ENCODE measurements around the gene PRSS1.
"Not testable (repeated sequence)": the region's sequence is repeated elsewhere in the genome, so short reads cannot be mapped to it uniquely, and the experiment has no call there.

The PRSS1 gene
- long read RNA-seq, donor 1 = 0 reads
- long read RNA-seq, donor 2 = 0 reads
- long read RNA-seq, donor 3 = 0 reads
- long read RNA-seq, donor 4 = 0 reads
- long read RNA-seq, donor 5 = 0 reads
- long read RNA-seq, donor 6 = 0 reads
- long read RNA-seq, donor 7 = 0 reads
- long read RNA-seq, donor 8 = 0 reads

DNA sequence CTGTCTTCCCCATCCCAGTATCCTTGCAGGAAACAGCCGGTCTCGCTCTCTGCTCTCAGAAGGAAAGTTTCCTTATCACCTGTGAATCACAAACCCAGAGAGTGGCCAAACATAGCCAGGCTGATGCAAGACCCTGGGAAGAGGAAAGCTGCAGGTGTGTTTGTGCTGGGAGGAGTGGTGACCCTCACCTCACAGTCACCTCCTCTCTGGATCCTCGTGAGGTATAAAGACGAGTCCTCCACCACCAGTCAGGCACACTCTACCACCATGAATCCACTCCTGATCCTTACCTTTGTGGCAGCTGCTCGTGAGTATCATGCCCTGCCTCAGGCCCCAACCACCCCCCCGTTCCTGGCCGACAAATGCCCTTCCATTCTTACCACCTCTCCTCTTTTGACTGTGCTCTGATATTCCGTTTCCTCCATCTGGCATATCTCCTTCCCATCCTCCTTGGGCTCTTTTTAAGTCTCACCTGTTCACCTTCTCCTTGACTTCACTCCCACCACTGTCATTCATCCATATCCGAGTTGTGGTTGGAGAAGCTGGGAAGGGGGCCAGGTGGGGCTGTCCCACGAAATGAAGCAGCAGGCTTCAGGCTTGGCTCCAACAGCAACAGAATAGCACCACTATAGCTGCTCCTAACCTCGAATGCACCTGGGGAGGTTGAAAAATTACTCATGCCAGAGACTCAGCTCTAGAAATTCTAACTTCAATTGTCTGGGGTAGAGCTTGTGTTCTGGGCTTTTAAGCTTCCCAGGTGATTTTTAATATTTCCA, at the start of gene PRSS1:
Gene PRSS1 (plus strand): TSS at position 255 of the 776 bp plus-strand sequence. CDS start 13 bp downstream, at position 268.
- DNase-seq = no peak

- not testable (repeated sequence) for DNase-seq
Measured at GRCh38 chr7:142700935-142701334, 48.3 kb upstream of the PRSS1 start.

DNA sequence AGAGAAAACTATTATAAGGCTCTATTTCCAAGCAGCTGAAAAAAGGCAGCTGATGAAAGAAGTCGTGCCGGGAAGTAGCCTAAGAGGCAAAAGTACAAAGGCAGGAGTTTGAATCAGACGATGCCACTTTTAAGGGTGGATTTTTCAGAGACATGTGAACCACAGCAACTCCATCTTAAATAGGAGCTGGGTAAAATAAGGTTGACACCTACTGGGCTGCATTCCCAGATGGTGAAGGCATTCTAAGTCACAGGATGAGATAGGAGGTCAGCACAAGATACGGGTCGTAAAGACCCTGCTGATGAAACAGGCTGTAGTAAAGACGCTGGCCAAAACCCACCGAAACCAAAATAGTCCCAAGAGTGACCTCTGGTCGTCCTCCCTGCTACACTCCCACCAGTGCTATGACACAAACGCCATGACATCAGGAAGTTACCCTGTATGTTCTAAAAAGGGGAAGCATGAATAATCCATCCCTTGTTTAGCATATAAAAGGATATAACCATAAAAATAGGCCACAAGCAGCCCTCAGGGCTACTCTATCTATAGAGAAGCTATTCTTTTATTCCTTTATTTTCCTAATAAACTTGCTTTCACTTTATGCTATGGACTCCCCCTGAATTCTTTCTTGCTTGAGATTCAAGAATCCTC, 45.5 kb upstream of the PRSS1 start:
- no peak for DNase-seq

DNA sequence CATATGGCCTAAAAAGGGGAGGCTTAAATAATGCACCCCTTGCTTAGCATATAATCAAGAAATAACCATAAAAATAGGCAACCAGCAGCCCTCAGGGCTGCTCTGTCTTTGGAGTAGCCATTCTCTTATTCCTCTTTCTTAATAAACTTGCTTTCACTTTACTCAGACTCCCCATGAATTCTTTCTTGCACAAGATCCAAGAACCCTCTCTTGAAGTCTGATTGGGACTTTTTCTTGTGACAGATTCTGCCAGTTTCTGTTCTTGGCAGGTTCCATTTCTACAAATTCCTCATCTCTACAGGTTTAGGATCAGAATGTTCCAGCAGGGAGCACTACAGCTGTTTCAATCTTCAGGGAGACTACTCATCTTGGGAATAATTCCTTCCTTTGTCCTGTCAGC, 40.5 kb upstream of the PRSS1 start:
- DNase-seq = not testable (repeated sequence)

- DNase-seq = no peak
Measured at GRCh38 chr7:142709921-142710320, 39.4 kb upstream of the PRSS1 start.

GRCh38 chr7:142711196-142711595, 38.1 kb upstream of the PRSS1 start:
- no peak for DNase-seq

DNA sequence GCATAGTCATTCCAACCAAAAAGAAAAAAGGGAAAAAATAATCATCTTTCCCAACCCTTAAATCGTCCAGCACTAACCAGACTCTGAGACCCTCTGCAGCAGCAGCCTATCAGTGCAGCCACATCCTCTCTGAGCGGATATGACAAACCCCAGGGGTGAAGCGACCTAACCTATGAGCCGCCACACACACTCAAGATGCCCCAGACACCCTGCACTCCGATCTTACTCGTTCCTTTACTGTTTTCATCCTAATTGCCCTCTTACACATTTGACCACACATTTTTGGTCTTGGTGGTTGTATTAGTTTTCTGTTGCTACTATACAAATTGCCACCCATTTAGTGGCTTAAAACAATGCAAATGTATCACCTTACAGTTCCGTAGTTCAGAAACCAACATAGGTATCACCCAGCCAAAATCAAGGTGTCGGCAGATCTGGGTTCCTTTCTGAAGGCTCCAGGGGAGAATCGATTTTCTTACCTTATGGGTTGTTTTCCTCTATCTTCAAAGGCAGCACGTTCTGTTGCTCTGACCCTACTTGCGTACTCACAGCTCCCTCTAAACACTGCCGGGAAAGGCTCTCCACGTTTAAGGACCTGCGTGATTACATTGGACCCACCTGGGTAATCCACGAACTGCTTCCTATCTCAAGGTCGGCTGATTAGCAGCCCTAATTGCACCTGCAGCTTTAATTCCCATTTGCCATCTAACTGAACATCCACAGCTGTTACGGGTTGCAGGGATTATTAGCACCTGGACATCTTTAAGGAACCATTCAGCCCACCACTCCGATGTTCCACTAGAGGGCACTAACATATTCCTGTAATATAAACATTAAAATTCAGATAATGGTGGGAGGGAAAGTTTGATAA, 37.3 kb upstream of the PRSS1 start:
- no peak for DNase-seq

GRCh38 chr7:142712617-142712957, 36.7 kb upstream of the PRSS1 start:
- no peak for DNase-seq

GRCh38 chr7:142714375-142714774, 34.9 kb upstream of the PRSS1 start:
- no peak for DNase-seq

GRCh38 chr7:142716596-142716995, 32.7 kb upstream of the PRSS1 start:
- DNase-seq = no peak

DNA sequence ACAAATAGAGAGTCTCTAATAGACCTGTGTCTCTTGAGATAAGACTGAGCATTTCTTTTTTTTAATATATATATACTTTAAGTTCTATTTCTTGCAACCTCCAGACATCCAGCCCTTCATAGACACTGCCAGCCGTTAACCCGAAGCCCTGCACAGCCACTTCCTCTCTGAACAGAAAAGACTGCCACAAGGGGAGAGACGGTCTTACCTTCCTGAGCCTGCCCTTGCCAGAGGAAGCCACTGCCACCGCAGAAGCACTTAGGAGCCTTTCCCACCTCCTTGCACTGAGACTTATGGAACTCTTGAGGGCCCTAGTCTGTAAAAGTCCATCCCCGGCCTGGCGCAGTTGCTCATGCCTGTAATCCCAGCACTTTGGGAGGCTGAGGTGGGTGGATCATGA, 31.8 kb upstream of the PRSS1 start:
- no peak for DNase-seq

- DNase-seq = no peak
Measured at GRCh38 chr7:142718313-142718712, 31.0 kb upstream of the PRSS1 start.

GRCh38 chr7:142720172-142720773, 29.0 kb upstream of the PRSS1 start:
- DNase-seq = no peak

- DNase-seq = no peak
Measured at GRCh38 chr7:142720986-142721385, 28.3 kb upstream of the PRSS1 start.

GRCh38 chr7:142722248-142722794, 27.0 kb upstream of the PRSS1 start:
- no peak for DNase-seq

- DNase-seq = no peak
Measured at GRCh38 chr7:142733271-142733670, 16.0 kb upstream of the PRSS1 start.

- DNase-seq = no peak
Measured at GRCh38 chr7:142739923-142740492, 9.3 kb upstream of the PRSS1 start.

- no peak for DNase-seq
Measured at GRCh38 chr7:142740786-142741185, 8.5 kb upstream of the PRSS1 start.

- not testable (repeated sequence) for DNase-seq
Measured at GRCh38 chr7:142741932-142742331, 7.3 kb upstream of the PRSS1 start.

DNA sequence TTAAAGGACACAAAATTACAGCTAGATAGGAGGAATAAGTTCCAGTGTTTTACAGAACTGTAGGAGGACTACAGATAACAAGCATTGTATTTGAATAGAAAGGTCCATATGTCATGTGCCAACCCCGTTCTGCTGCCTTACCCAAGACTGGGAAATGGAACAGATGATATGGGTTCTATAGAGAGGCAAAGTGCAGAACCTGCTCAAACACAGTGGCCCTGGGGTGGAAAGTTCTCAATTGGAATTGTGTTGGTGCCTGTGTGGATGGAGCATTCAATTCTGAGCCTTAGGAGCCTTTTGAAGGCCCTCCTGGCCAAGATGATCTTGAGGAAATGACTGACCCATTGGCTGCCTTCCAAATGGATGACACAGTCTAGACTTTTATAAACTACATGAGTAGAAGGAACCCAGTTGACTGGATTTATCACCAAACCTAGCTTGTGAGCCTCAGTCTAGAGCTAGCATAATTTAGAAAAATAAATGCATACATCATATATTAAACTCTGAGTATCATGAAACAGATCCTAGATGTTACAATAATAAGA, 4.1 kb upstream of the PRSS1 start:
- DNase-seq = no peak

DNA sequence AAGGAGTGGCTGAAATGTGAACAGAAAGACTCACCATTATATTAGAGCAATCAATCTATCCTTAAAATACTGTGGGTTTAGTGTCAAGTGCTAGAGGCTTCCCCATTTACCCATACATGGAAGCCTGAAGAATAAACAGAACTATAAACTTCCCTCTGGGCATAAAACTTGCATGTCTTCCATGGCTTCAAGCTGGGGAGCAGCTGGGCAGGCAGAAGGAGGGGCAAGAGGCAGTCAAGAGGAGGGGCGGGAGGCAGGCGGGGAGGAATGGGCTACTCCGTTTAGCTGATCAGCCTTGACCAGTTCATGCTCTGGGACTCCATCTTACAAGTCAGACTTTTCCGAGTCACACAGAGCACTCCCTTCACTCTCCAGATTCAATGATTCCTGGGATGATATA, 3.5 kb upstream of the PRSS1 start:
- DNase-seq = no peak

All from right kidney (tissue), 9 donors.